Fibroblast of skin of scalp (primary cell): ENCODE results near the gene LRRC8C.

Experiments
- DNase-seq: peaks from one replicate; pipeline ENCODE4 v3.0.0-alpha.2; 2013

LRRC8C gene

DNA sequence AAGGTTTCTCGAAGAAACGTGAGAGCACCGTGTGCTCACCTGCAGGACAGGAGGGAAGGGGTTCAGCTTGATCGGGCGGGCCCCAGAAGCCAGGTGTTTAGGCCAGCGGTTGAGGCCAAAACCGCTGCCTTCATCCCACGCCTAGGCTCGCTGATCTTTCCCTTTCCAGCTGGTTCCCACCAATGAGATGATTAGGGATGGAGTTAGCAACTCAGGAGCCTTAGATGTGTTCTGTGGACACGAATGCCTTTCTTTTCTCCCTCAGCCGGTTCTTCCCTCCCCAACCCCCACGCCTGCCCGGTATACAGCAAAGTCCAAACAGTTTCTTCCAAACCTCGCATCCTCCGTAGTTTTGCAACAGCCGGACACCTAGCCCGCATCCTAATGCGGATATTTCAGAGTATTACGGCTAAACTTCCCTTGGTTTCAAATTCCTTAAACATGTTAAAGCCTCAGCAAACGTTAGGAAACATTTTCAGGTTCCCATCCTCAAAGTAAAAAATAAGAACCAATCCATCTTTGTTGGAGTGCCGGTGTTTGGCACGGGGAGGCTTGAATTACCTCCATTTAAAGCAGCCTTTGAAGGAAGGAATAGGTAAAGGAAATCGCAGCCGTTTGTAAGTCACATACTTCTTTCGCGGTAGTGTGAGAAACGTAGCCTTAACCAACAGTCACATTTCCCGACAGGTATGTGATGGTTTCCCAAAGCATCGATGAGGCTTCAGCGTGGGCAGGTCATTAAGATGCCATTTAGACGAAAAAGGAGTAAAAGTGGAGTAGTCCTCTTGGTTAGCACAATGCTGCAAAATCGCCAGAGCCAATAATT lies 1.1 kb downstream of the LRRC8C start:
- DNase-seq = peak; percentile 11

DNA sequence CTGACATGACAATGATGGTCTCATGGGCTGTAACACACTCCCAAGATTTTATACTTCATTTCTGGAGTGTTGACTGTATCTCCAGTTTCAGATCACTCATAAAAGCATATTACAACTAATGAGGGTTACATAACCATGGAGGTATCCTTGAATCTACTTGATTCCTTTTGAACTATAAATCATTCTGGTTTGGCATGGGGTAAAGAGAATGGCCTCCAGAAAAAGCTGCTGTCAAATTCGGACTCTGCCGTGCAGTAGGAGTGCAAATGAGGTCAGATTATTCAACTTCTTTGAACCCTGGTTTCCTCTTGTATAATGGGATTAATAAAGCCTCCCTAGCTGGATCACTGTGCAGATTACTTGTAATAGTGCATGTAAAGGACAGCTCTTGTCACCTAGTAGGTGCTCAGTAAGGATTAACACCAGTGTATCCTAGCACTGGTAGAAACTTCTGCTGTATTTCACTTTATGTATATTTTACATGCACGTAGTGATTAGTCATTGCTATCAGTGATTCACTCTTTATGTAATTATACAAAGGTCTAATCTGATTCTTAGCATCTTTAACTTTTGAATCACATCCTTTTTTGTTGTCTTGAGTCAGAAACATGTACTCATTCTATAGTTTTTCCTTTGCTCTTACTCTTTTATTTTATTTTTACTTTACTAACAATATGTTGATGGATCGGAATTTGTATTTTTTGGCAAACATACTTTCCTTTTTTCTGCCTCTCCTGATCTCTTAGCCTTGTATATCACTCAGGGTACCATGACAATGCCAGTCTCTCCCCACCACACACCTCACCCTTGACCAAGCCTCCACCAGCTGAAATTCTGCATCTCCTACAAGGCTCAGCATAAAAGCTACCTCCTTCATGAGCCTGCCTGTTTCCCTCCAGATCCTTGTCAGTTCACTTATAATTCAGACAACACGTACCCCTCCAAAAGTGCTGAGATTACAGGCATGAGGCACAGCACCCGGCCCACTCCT lies 3.2 kb downstream of the LRRC8C start:
- DNase-seq = peak; percentile 47

DNA sequence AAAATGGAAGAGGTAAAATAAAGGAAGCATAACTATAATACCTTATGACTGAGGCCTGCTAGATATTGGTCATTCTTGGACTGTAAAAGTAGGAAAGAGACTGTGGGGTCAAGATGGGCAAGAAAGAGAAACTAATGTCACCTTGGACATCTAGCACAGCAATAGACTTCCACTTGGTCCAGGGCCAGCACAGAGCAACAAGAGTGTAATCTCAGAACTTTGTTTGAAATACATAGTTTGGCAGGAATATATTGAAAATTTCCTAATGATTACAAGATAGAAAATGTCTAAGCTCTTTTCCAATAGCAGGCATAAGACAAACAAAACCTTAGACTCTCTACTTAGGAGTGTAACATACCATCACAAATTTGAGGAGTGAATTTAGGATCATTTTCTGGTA lies 4.6 kb downstream of the LRRC8C start:
- no peak for DNase-seq

DNA sequence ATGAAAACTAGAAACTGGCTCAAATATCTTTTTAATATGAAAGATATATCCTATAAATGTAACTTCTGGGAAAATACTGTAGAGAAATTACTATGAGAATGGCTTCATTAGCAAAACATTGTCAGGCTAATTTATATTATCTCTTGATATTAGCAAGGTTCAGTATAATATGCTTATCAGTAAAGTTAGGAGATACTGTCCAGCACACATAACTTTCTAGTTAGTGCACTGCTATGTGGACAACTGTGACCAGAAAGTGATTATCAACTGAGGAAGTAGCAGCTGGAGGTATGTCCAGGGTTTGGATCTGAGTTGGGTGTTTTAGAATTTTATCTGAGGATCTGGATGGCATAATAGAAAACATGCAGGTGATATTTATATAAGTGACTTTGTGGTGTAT lies 7.5 kb downstream of the LRRC8C start:
- DNase-seq = no peak

DNA sequence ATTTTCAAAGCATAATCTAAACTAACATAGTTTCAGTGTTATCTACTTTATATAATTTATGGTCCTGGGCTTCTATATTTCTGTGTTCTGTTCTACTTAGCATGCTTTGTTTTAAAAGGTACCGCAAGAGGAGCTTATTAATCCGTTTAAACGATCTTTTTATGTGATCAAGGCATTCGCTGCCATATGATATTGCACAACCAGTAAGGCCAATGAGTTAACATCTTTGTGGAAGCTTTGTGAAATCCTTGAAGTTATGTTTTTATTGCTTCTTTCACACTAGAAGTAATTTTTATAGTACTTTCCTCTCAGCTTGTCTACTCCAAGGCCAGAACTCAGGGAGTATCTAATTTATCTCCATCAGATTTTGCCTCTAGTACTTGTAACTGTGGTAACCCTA lies 8.9 kb downstream of the LRRC8C start:
- DNase-seq = no peak

DNA sequence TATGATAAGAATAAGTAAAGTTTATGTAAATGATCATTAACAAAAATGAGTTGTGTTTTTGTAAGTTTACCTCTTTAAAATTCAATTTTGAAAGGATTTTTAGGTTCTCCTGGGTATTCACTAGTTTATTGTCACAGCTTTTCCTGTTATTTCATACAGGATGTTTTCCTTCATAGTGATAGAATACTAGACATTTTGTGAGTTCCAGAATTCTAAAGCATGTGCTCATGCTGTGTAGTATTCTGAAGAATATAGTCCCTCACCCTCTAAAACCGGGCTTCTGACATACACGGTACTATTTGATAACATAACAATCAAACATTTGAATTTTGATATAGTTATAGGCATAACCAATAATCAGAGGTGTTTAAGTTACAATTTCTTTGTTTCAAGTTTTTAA lies 10.7 kb downstream of the LRRC8C start:
- DNase-seq = no peak

DNA sequence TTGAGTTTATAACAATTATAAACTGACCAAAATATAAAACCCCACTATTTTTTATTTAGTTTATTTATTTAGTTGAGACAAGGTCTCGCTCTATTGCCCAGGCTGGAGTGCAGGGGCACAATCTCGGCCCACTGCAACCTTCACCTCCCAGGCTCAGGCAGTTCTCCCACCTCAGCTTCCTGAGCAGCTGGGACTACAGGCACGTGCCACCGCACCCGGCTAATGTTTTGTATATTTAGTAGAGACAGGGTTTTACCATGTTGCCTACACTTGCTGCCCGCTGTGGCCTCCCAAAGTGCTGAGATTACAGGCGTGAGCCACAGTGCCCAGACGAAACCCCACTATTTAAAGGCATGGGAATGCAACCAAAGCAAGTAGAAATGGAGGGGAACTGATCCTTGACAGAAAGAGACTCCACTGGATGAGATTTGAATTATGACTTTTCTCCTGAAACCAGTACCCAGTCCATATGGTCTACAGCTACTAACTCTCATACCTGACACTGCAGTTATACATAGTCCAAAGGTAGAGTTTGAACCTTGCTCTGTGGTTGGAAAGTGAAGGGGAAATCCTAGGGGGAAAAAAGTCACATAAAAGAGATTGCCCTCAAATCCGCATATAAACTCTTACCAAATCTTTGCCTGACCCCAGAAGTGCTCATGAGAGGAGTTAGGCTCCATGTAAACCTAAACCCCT lies 11.3 kb downstream of the LRRC8C start:
- no peak for DNase-seq

DNA sequence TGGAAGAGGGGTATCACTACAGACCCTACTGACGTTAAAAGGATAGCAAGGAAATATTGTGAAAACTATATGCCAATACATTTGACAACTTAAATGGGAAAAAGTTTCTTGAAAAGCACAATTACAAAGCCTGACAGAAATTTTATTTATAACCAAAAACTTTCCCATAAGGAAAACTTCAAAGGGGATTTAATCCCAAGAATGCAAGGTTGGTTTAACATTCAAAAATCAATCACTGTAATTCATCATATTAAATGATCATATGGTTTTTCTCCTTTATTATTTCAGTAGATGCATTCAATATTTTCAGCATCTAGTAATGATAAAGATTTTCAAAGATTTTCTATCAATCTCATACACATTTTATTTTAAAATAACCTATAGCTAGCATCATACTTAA lies 13.3 kb downstream of the LRRC8C start:
- DNase-seq = no peak

DNA sequence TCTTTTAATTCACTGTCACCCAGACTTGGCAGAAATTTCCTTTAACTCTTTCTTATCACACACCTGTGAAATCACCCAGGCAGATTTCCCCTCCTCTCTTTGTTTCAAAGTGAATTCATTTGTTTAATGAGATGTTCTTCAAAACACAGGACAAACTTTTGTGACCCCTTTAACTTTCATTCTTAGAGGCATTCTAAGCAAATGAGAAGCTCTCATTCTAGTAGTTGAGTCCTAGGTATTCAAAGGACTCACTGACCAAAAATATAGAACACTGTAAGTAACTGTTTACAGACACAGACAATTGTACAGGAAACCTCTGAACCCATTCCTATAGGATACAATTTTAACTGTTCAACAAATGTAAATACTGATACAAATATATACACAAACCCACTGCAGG lies 16.9 kb downstream of the LRRC8C start:
- no peak for DNase-seq

DNA sequence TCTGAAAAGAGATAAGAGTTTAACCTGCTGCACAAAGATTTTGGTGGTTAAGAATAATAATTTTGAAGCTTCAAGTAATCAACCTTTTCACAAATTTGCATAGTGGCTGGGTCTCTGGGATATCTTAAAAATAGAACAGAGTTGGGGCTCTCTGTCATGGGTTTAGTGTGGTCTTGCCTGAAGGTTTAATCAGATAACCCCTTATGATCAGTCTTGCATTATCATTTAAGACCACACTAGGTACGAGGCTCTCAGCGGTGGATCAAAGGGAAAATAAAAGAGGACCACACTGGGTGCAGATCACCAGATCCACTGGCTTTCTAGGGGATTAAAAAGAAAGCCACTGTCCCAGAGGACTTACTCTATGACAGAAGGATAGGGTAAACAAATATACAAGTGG lies 19.5 kb downstream of the LRRC8C start:
- DNase-seq = no peak

DNA sequence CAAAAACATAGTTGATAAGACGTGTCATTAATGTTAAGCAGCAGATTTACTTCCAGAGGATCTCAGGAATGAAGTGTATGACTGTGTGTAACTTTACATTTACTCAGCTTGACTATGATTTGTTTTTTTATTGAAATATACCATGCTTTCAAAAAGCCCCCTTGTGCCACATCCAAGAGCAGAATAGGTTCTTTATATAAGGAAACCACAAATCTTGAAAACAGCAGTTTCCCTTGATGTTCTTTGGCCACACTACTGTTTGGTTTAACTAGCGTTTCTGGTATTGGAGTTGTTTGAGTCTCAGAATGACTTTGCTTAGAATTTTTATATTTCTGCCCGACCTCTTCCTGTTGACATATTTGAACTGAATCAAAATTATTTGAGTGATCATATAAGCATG lies 25.0 kb downstream of the LRRC8C start:
- no peak for DNase-seq

DNA sequence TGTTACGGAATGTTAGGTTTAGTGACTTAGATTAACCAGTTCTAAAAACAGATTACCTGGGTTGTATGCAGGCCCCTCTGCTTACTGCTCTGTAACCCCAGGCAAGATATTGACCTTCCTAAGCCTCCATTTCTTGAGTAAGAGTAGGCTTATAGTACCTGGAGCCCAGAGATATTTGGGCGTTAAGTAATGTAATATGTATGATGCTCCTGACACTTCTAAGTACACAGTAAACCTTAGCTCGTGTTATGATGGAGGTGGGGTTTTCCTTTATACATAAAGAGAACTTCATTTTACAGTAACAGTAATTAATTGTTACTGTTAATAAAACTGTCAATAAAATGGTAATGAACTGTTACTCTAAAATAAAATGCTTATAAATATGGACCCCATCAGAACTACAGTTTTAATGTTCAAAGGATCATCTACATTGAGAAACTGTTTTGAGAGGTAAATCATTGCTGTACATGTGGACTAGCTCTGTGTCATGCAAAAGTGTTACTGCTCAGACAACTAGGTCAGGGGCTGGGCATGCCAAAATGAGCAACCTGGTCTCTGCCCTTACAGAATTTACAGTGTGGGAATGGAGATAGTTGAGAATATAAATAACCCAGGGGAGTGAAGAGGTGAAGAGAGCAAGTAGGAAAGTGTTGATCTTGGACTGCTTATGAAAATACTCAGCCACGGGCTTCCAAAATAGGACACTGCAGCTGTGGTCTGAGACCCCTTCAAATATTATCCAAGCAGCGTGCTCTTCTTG lies 26.6 kb downstream of the LRRC8C start:
- no peak for DNase-seq

DNA sequence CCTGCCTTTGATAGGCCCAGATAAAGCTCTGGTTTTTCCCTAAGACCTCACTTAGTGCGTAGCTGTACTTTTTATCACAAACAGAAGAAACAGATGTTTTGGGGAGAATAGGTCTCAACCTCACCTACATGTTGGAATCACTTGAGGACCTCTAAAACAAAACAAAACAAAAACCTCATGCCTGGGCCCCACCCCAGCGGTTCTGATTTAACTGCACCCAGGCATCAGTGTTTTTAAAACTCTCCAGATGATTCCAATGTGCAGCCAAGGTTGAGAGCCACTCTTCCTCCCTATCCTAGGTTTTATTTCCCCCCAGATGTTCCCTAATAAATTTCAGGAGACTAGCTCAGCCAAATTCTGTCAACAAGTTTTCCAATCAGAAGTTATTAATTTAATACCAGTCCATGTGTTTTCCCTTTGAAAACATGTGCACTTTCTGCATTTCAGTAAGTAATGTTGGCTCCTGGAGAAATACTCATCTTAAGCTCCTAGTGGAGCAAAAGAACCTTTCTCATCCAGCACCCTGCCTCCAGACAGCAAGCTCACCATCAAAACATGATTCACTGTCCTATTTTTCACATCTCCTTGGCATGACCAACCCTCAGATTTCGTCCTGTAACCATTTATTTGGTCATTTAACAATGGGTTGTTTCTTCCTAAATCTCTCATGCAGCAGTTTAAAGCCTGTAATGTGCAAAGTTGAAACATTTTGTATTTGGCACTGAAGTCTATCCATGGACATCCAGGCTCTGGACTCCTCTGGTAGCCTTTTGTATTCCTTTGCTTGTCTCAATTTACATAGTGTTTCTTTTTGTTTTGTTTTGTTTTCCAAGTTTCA lies 27.5 kb downstream of the LRRC8C start:
- DNase-seq = no peak

DNA sequence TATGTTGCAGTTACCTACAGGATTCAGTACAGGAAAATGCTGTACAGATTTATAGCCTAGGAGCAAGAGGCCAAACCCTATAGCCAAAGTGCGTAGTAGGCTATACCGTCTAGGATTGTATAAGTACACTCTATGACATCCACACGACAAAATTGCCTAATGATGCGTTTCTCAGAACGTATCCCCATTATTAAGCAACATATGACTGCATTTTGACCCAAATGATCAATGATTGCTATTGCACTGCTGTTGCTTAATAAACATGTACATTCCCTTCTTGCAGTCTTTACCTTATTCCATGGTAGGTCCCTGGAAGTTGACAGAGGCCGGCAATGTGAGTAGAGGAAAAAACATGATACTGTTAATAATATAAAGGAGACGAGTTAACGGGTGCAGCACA lies 33.0 kb downstream of the LRRC8C start:
- DNase-seq = no peak

DNA sequence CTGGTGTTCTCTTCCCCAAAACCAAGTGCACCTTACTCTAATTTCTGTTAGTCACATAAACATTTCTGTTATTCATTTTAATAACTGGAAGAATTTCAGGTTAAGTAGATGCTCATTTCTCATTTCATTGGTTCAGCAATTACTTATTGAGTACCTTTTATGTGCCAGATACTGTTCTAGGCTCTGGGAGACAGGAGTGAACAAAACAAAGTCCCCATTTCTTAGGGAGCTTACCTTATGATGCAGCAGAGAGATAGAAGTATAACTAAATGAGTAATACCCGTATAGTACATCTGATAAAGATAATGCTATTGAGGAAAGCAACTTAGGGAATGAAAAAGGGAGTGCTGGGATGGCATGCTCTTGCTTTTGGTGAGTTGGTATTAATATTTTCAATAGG lies 33.7 kb downstream of the LRRC8C start:
- no peak for DNase-seq

DNA sequence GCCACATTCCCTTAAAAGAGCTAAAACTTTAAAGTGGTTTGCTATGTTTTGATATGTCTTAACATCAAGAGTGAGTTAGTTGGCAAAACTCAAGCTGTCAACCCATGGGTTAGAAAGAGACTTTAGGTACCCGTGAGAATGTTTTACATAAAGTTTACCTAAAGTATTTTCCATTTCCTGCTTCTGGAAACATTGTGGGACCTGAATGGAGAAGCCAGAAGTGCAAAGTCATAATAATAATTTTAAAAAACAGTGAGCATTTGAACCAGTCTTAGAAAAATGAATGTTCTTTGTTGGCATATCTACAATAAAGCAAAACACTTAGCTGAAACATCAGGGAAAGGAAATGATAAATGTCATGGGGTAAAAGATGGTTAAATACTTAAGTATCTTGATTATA lies 34.8 kb downstream of the LRRC8C start:
- no peak for DNase-seq

DNA sequence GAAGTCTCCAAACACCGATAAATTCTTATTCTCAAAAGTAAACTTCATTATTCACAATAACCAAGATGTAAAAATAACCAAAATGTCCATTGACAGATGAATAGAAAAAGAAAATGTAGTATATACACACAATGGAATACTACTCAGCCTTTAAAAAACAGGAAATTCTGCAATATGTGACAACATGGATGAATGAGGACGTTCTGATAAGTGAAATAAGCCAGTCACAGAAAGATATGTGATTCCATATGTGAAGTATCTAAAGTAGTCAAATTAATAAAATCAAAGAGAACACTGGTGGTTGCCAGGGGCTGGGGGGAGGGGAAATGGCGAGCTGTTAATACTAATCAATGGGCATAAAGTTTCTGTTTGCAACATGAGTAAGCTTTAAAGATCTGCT lies 36.0 kb downstream of the LRRC8C start:
- DNase-seq = no peak

DNA sequence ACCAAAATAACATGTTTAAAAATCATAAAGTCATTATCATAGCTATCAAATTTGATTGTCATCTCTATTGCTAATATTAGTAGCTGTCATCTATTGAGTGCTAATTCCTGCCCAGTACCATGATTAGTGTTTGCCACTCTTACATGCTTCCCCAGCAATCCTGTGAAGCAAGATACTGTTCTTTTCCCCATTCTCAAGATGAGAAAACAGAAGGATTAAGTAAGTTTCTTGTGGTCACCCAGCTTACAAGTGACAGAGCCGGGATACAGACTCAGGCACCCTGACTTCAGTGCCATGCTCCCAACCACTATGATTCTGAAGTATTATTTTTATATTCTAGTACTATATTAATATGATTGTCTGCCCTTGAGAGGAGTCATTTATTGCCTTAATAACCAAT lies 36.5 kb downstream of the LRRC8C start:
- no peak for DNase-seq

DNA sequence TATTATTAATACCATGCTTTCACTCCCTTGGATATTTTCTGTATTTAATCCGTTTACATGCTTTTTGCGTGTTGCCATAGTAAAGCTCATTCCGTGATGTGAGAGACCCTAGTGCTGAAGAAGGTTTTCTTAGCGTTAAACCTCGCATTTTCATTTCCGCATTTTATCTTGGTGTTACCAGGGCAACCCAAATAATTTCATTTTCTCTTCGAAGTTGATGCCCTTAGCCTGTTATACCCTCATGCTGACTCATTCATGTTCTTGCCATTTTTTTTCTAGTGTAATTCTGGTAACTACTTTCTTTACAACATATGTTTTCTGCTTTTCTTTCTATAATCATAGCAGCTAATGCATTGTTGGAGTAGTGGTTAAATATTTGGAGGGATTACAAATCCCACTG lies 37.2 kb downstream of the LRRC8C start:
- peak; percentile 58 for DNase-seq

DNA sequence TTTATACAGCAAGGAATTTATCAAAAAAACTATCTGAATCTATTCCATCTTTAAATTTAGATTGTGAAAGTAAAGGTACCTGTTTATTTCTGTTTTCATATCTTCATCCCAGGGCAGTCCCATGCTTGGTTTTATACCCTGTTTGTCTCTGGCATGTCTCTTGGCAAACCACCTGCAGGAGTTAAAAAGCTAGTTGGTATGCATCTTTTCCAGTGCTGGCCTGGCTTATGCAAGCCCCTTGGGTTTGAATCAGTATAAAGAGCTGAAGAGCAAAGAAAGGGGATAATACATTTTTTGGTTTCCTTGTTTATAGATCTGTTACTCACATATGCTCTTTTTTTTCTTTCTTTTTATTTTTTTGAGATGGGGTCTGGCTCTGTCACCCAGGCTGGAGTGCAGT lies 37.8 kb downstream of the LRRC8C start:
- DNase-seq = no peak

DNA sequence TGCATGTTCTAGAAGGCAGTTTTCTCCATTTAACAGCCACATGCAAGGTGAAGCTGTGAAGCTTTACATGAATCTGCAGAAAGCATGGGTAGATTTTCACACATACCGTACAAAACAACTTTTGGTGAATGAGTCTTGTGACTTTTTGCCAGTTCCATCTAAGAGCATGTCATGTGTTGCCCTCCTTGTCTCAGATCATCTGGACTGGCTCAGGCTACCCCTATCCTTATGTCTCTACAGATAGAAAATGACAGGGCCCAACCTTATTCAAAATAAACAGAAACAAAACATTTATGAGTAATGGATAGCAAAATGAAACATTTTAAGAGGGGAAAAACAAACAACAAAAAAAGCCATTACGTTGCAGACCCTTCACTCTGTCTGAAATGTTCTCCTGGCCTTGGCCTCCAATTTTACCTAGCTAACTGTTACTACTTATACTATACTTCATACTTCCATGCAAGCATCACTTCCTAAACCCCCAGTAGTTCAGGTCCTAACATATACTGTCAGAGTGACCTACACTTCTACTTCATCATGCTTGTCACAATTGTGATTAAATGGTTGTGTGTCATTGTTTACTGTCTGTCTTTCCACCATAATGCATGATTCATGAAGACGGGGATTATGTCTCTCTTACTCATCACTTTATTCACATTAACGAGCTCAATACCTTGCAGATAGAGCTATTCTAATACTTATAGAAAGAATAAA lies 39.0 kb downstream of the LRRC8C start:
- peak; percentile 41 for DNase-seq
